Hepatocyte (in vitro differentiated cells): Measurements from ENCODE around the gene INPP5K.

ENCODE experiments used
- EZH2phosphoT487 ChIP-seq: fragments of 200-600 bp; sonication (generic); IDR thresholded peaks from one replicate; pipeline ENCODE4 v1.6.1; 2018; ENCODE audit warnings: antibody characterized with exemption, mild to moderate bottlenecking, low read depth, moderate library complexity; ENCODE audit not compliant: unreplicated experiment, severe bottlenecking
- TF ChIP-seq, protein P1 (sequence below): fragments of 200-600 bp; sonication (generic); IDR thresholded peaks from 2 replicates; pipeline ENCODE4 v1.5.1; 2016; ENCODE audit warnings: antibody characterized with exemption, mild to moderate bottlenecking; ENCODE audit not compliant: poor library complexity

DNA sequence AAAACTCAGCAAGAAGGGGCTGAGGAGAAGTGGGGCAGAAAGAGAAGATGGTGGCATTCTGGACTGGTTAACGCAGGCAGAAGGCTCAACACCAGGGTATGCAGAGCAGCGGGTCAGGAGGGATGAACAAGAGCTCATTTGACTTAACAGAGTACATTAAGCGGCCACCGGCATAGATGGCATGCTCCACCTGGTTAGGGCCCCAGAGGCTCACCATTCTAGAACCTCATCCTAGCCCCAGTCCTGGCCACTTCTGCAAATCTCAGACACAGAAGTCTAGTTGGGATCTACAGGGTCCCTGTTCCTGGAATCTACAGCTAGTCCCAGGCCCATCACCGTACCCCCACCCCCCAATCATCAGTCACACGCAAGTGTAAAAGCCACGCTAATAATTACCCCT lies 22.2 kb downstream of the INPP5K start:
- no peak for TF ChIP-seq EZH2phosphoT487
- TF ChIP-seq, protein P1, sequence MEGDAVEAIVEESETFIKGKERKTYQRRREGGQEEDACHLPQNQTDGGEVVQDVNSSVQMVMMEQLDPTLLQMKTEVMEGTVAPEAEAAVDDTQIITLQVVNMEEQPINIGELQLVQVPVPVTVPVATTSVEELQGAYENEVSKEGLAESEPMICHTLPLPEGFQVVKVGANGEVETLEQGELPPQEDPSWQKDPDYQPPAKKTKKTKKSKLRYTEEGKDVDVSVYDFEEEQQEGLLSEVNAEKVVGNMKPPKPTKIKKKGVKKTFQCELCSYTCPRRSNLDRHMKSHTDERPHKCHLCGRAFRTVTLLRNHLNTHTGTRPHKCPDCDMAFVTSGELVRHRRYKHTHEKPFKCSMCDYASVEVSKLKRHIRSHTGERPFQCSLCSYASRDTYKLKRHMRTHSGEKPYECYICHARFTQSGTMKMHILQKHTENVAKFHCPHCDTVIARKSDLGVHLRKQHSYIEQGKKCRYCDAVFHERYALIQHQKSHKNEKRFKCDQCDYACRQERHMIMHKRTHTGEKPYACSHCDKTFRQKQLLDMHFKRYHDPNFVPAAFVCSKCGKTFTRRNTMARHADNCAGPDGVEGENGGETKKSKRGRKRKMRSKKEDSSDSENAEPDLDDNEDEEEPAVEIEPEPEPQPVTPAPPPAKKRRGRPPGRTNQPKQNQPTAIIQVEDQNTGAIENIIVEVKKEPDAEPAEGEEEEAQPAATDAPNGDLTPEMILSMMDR = no peak
